DND-41 (cell line): ENCODE data around the gene ALDH1L2.
A peak's percentile ranks its signal among the peaks of the same experiment; 100 is the strongest.

Source experiments
- EZH2 ChIP-seq: IDR thresholded peaks from 3 replicates; pipeline ENCODE4 v1.6.1; 2012; ENCODE audit warnings: borderline replicate concordance, low read depth, mild to moderate bottlenecking, moderate library complexity, low read length, inconsistent platforms; ENCODE audit not compliant: severe bottlenecking
- TF ChIP-seq, protein P1 (sequence below): IDR thresholded peaks from 2 replicates; pipeline ENCODE4 v1.5.1; 2012; ENCODE audit warnings: borderline replicate concordance, low read length, moderate library complexity, mild to moderate bottlenecking; ENCODE audit not compliant: poor library complexity, severe bottlenecking; ENCODE audit errors: extremely low read depth

DNA sequence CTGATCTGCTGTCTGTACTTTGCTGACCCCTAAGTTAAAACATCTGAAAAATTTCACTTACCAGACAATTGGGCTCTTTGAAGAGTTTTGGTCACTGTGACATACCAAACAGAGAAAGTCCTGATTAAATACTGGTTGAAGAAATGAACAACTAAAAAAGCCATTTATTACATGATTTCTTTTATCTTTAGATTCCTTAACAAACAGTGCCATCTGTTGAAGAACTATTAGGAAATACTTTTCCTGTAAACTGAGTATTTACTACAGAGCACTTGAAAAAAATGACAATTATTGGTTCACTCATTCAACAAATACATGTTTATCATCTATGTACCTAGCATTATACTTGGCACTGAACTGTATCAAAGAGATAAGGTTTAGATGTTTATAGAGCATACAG is 16.7 kb upstream of the ALDH1L2 start:
- TF ChIP-seq, protein P1, sequence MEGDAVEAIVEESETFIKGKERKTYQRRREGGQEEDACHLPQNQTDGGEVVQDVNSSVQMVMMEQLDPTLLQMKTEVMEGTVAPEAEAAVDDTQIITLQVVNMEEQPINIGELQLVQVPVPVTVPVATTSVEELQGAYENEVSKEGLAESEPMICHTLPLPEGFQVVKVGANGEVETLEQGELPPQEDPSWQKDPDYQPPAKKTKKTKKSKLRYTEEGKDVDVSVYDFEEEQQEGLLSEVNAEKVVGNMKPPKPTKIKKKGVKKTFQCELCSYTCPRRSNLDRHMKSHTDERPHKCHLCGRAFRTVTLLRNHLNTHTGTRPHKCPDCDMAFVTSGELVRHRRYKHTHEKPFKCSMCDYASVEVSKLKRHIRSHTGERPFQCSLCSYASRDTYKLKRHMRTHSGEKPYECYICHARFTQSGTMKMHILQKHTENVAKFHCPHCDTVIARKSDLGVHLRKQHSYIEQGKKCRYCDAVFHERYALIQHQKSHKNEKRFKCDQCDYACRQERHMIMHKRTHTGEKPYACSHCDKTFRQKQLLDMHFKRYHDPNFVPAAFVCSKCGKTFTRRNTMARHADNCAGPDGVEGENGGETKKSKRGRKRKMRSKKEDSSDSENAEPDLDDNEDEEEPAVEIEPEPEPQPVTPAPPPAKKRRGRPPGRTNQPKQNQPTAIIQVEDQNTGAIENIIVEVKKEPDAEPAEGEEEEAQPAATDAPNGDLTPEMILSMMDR: peak; percentile 29
- TF ChIP-seq EZH2: no peak
